Measurements from ENCODE around the gene TMEM219.

- TF ChIP-seq CTCF (IDR thresholded peaks at IDR 0.05) (no peak), POLR2A (IDR thresholded peaks at IDR 0.05) (no peak)
Measured at GRCh38 chr16:29987371-29988085, 25.6 kb downstream of the TMEM219 start.
